ENCODE measurements around the gene ARHGEF33.

GRCh38 chr2:38981670-38982357 lies 92.1 kb downstream of the ARHGEF33 start:
- TF ChIP-seq CTCF (IDR thresholded peaks at IDR 0.05; ENCODE audit: low read depth, low read length) = no peak
- no peak for TF ChIP-seq EZH2phosphoT487 (IDR thresholded peaks at IDR 0.05; ENCODE audit: low read depth)

Measured in OCI-LY3 (cell line).